Activated T-helper 1 cell treated with anti-CD3 and anti-CD28 coated beads, Interleukin-12 subunit alpha, Interleukin-12 subunit beta, Interleukin-2, Interleukin-4 antibody, amounts not matched to agents 30 ng/mL and 10 ng/mL and 1 ng/mL, durations not matched to agents 14 hours and 24 hours and 36 hours (primary cell): ENCODE measurements around the gene TCF12. TPM values are rescaled to one million over a fixed set of nuclear protein-coding genes. Genes with fewer than 3 reads are reported as not detected.
"Not testable (repeated sequence)": the region's sequence is repeated elsewhere in the genome, so short reads cannot be mapped to it uniquely, and the experiment has no call there.

Source experiments
- DNase-seq: peaks from one replicate; pipeline ENCODE4 v3.0.0; 2021; ENCODE audit warnings: low spot score
- H3K27ac Mint-ChIP-seq: one replicate; pipeline ENCODE4 v1.8.0; 2021; ENCODE audit warnings: mild to moderate bottlenecking, mixed read lengths
- H3K27me3 Mint-ChIP-seq: one replicate; pipeline ENCODE4 v1.8.0; 2022; ENCODE audit warnings: mild to moderate bottlenecking, moderate library complexity, mixed read lengths; ENCODE audit not compliant: insufficient read depth
- H3K36me3 Mint-ChIP-seq: one replicate; pipeline ENCODE4 v1.8.0; 2021; ENCODE audit warnings: low read depth, mixed read lengths
- H3K4me1 Mint-ChIP-seq: one replicate; pipeline ENCODE4 v1.8.0; 2021; ENCODE audit warnings: low read depth, mixed read lengths
- H3K4me3 Mint-ChIP-seq: one replicate; pipeline ENCODE4 v1.8.0; 2021; ENCODE audit warnings: mild to moderate bottlenecking, moderate library complexity, mixed read lengths
- H3K9me3 Mint-ChIP-seq: one replicate; pipeline ENCODE4 v1.8.0; 2021; ENCODE audit warnings: mixed read lengths
- intact Hi-C: fragments of 100-400 bp; cut with micrococcal nuclease; formaldehyde crosslinking; loops from one replicate; pipeline ENCODE4 v1.15.1; 2024
- total RNA-seq: library from RNA; stranded (reverse); gene quantifications from 2 replicates; pipeline ENCODE4 v1.2.3, GENCODE V29; 2022

TCF12 gene
- total RNA-seq, 1 donor from 2014 or later = 85.7 TPM

GRCh38 chr15:57156210-57156884, 237.9 kb downstream of the TCF12 start:
- H3K9me3 Mint-ChIP-seq = peaks cover 29% of the 10 kb centered on the region

GRCh38 chr15:57158589-57158988, 240.1 kb downstream of the TCF12 start:
- Mint-ChIP-seq H3K9me3 (peaks cover 8% of the 10 kb centered on the region), H3K27ac (no peak overlapping the region), H3K27me3 (no peaks in the 10 kb centered on the region), H3K4me3 (no peak overlapping the region), H3K36me3 (peaks cover 11% of the 10 kb centered on the region), H3K4me1 (peaks cover 14% of the 10 kb centered on the region)
- DNase-seq = no peak
- intact Hi-C loops = no loop called here

More at GRCh38 chr15:57156210-57156884, 237.9 kb downstream of the TCF12 start:
- no peaks in the 10 kb centered on the region for H3K27me3 Mint-ChIP-seq
- peaks cover 30% of the 10 kb centered on the region for H3K4me1 Mint-ChIP-seq
- DNase-seq = no peak
- intact Hi-C loops = no loop called here
- H3K4me3 Mint-ChIP-seq = no peak overlapping the region
- no peak overlapping the region for H3K27ac Mint-ChIP-seq
- H3K36me3 Mint-ChIP-seq = peaks cover 25% of the 10 kb centered on the region

- DNase-seq = no peak
- H3K4me1 Mint-ChIP-seq = peaks cover 8% of the 10 kb centered on the region
- H3K9me3 Mint-ChIP-seq = peaks cover 4% of the 10 kb centered on the region
- no peak overlapping the region for H3K4me3 Mint-ChIP-seq
- H3K27ac Mint-ChIP-seq = no peak overlapping the region
- no peaks in the 10 kb centered on the region for H3K27me3 Mint-ChIP-seq
- intact Hi-C loops = no loop called here
- H3K36me3 Mint-ChIP-seq = peaks cover 11% of the 10 kb centered on the region
Measured at GRCh38 chr15:57158997-57159668, 240.7 kb downstream of the TCF12 start.

- Mint-ChIP-seq H3K4me1 (peaks cover 3% of the 10 kb centered on the region), H3K27ac (no peak overlapping the region), H3K9me3 (no peaks in the 10 kb centered on the region), H3K4me3 (no peak overlapping the region), H3K36me3 (peaks cover 7% of the 10 kb centered on the region), H3K27me3 (no peaks in the 10 kb centered on the region)
- intact Hi-C loops = no loop called here
- DNase-seq = no peak
Measured at GRCh38 chr15:57159767-57160166, 241.3 kb downstream of the TCF12 start.

- no peaks in the 10 kb centered on the region for H3K27me3 Mint-ChIP-seq
- DNase-seq = no peak
- peaks cover 3% of the 10 kb centered on the region for H3K36me3 Mint-ChIP-seq
- H3K9me3 Mint-ChIP-seq = no peaks in the 10 kb centered on the region
- H3K27ac Mint-ChIP-seq = no peak overlapping the region
- intact Hi-C loops = no loop called here
- peaks cover 8% of the 10 kb centered on the region for H3K4me1 Mint-ChIP-seq
- no peak overlapping the region for H3K4me3 Mint-ChIP-seq
Measured at GRCh38 chr15:57160823-57161560, 242.5 kb downstream of the TCF12 start.

- H3K4me1 Mint-ChIP-seq, H3K27me3 Mint-ChIP-seq, H3K9me3 Mint-ChIP-seq, DNase-seq, H3K4me3 Mint-ChIP-seq, H3K27ac Mint-ChIP-seq, intact Hi-C loops: not testable (repeated sequence)
- peaks cover 10% of the 10 kb centered on the region for H3K36me3 Mint-ChIP-seq
Measured at GRCh38 chr15:57164251-57164650, 245.8 kb downstream of the TCF12 start.

GRCh38 chr15:57165992-57166391, 247.5 kb downstream of the TCF12 start:
- Mint-ChIP-seq H3K36me3 (peaks cover 12% of the 10 kb centered on the region), H3K9me3 (no peaks in the 10 kb centered on the region), H3K4me1 (peaks cover 8% of the 10 kb centered on the region), H3K4me3 (no peak overlapping the region), H3K27me3 (no peaks in the 10 kb centered on the region), H3K27ac (no peak overlapping the region)
- intact Hi-C loops = no loop called here
- no peak for DNase-seq

GRCh38 chr15:57167821-57168395, 249.5 kb downstream of the TCF12 start:
- Mint-ChIP-seq H3K36me3 (peaks cover 14% of the 10 kb centered on the region), H3K27ac (no peak overlapping the region), H3K9me3 (no peaks in the 10 kb centered on the region), H3K4me1 (peaks cover 8% of the 10 kb centered on the region), H3K27me3 (no peaks in the 10 kb centered on the region), H3K4me3 (no peak overlapping the region)
- intact Hi-C loops = no loop called here
- DNase-seq = no peak

- Mint-ChIP-seq H3K4me3 (no peak overlapping the region), H3K27me3 (no peaks in the 10 kb centered on the region), H3K36me3 (peaks cover 14% of the 10 kb centered on the region), H3K4me1 (peaks cover 8% of the 10 kb centered on the region), H3K9me3 (no peaks in the 10 kb centered on the region), H3K27ac (no peak overlapping the region)
- intact Hi-C loops = no loop called here
- DNase-seq = no peak
Measured at GRCh38 chr15:57169643-57170042, 251.2 kb downstream of the TCF12 start.

- intact Hi-C loops = no loop called here
- Mint-ChIP-seq H3K27ac (no peak overlapping the region), H3K9me3 (no peaks in the 10 kb centered on the region), H3K36me3 (peaks cover 14% of the 10 kb centered on the region), H3K4me1 (no peaks in the 10 kb centered on the region), H3K27me3 (no peaks in the 10 kb centered on the region), H3K4me3 (no peak overlapping the region)
- no peak for DNase-seq
Measured at GRCh38 chr15:57171426-57171825, 253.0 kb downstream of the TCF12 start.

GRCh38 chr15:57172925-57173324, 254.5 kb downstream of the TCF12 start:
- no peak for DNase-seq
- no peak overlapping the region for H3K4me3 Mint-ChIP-seq
- H3K27ac Mint-ChIP-seq = no peak overlapping the region
- H3K36me3 Mint-ChIP-seq = peaks cover 11% of the 10 kb centered on the region
- H3K9me3 Mint-ChIP-seq = no peaks in the 10 kb centered on the region
- no peaks in the 10 kb centered on the region for H3K4me1 Mint-ChIP-seq
- intact Hi-C loops = no loop called here
- no peaks in the 10 kb centered on the region for H3K27me3 Mint-ChIP-seq

GRCh38 chr15:57183041-57183440, 264.6 kb downstream of the TCF12 start:
- DNase-seq = no peak
- H3K4me1 Mint-ChIP-seq = no peaks in the 10 kb centered on the region
- peaks cover 4% of the 10 kb centered on the region for H3K9me3 Mint-ChIP-seq
- no peak overlapping the region for H3K27ac Mint-ChIP-seq
- H3K27me3 Mint-ChIP-seq = no peaks in the 10 kb centered on the region
- intact Hi-C loops = no loop called here
- peaks cover 21% of the 10 kb centered on the region for H3K36me3 Mint-ChIP-seq
- no peak overlapping the region for H3K4me3 Mint-ChIP-seq
